Heart left ventricle (tissue), 16 donors: Measurements from ENCODE around the gene CHST11. TPM values are rescaled to one million over a fixed set of nuclear protein-coding genes. Genes with fewer than 3 reads are reported as not detected.
A peak's percentile ranks its signal among the peaks of the same experiment; 100 is the strongest.

Experiments
- ATAC-seq, 4 donors: fragments of 200-7000 bp; cut with Tn5 transposase; one replicate each; pipeline ENCODE4 v1.9.1; 2020 to 2022; ENCODE audit warnings: moderate library complexity in 4 of 4, mild to moderate bottlenecking in 3 of 4, moderate number of reproducible peaks in 1 of 4
- DNase-seq, 5 donors: peaks; one replicate each; pipeline ENCODE4 v3.0.0-alpha.2; 2020
- H3K27ac ChIP-seq, 12 donors: fragments of 200-600 bp; sonication (generic) in 4 of 12; one replicate each; pipeline versions ENCODE4 v1.5.0 to v1.8.0; 2016 to 2022; ENCODE audit warnings: mild to moderate bottlenecking in 2 of 12
- H3K27me3 ChIP-seq, 9 donors: fragments of 200-600 bp; sonication (generic) in 2 of 9; one replicate each; pipeline versions ENCODE4 v1.5.1 to v1.8.0; 2016 to 2022; ENCODE audit warnings: mild to moderate bottlenecking in 3 of 9
- H3K36me3 ChIP-seq, 9 donors: fragments of 200-600 bp; sonication (generic) in 2 of 9; one replicate each; pipeline versions ENCODE4 v1.5.0 to v1.8.0; 2018 to 2022; ENCODE audit warnings: mild to moderate bottlenecking in 2 of 9
- H3K4me1 ChIP-seq, 12 donors: fragments of 200-600 bp; sonication (generic) in 4 of 12; one replicate each; pipeline versions ENCODE4 v1.5.0 to v1.8.0; 2016 to 2022; ENCODE audit warnings: mild to moderate bottlenecking in 3 of 12
- H3K4me3 ChIP-seq, 12 donors: fragments of 200-600 bp; sonication (generic) in 4 of 12; one replicate each; pipeline versions ENCODE4 v1.5.0 to v1.8.0; 2017 to 2022; ENCODE audit warnings: mild to moderate bottlenecking in 9 of 12, moderate library complexity in 4 of 12
- H3K9me3 ChIP-seq, 12 donors: fragments of 200-600 bp; sonication (generic) in 4 of 12; one replicate each; pipeline versions ENCODE4 v1.5.0 to v1.8.0; 2016 to 2022; ENCODE audit warnings: mild to moderate bottlenecking in 1 of 12
- POLR2A ChIP-seq, 2 donors: fragments of 450-650 bp; IDR thresholded peaks; one replicate each; pipeline ENCODE4 v1.6.1; 2017; ENCODE audit warnings: antibody characterized with exemption in 2 of 2, mild to moderate bottlenecking in 2 of 2, moderate library complexity in 2 of 2
- WGBS, 4 donors: extraction: QIAGEN DNeasy Blood & Tissue Kit in 2 of 4; methylation state at CpG; one replicate each; pipeline versions ENCODE4 v1.1.5 to v1.1.7; 2013 to 2018; 5-methylcytosine and 5-hydroxymethylcytosine counted together
- intact Hi-C, 10 donors: fragments of 100-400 bp; cut with DNase I; formaldehyde crosslinking; loops; one replicate each; pipeline versions ENCODE4 v1.11.1 to v1.14.2; 2022
- polyA plus RNA-seq, 2 donors: library from polyadenylated mRNA; stranded (reverse); fragments of 200-250 nt; gene quantifications; one replicate each; pipeline ENCODE4 v1.2.3, GENCODE V29; 2013
- total RNA-seq, 9 donors: library from RNA; depleted of rRNA in 2 of 9; stranded (reverse); fragments of >200 nt in 2 of 9; fragmentation: NEBNext Ultra II Directional in 3 of 9; extraction: Animal tissue kit (Norgen Biotek cat#: 25700) in 3 of 9; gene quantifications; one replicate each; pipeline versions ENCODE4 v1.1.0 to v1.2.4, GENCODE V29; 2016 to 2023
- TF ChIP-seq, protein P1 (sequence below), 12 donors: fragments of 200-600 bp; sonication (generic) in 4 of 12; IDR thresholded peaks; one replicate each; pipeline versions ENCODE4 v1.5.0 to v1.8.0; 2018 to 2022; ENCODE audit warnings: antibody characterized with exemption in 12 of 12, mild to moderate bottlenecking in 5 of 12
- donor health status: ischemic (EF 13 %, LVEDD 7.1; RV severe dilation, severe dysfunction).
- donor health status: healthy with polysubstance abuse.
- donor health status: DM: no; HTN: yes; CAD: no.
- donor health status: DM: no; HTN: no; CAD: no.
- donor health status: ischemic (EF 25% LVEDD 6.9; RV normal size, moderate dysfunction).
- donor health status: ischemic (EF 25% LVEDD 5.7; RV mildly dilated, moderate dysfunction).
- donor health status: healthy.
- donor health status: DM: yes; HTN: yes; CAD: no.
- donor health status: ischemic (EF 35%, LVEDD 5.7; RV mildly dilated, moderate dysfunction).
- donor health status: nonischemic (EF 11% LVEDD 7.7; RV severe dilation, severe dysfunction).
- donor health status: DM: yes; HTN: yes; CAD: no.
- donor health status: PGD.
- donor health status: ischemic (EF 29% LVEDD 5.4; RV normal size, mild dysfunction).
- donor health status: nonischemic (EF 23%, LVEDD 6.1; RV moderate dilation, normal function).

Gene CHST11
- total and polyA plus RNA-seq, 11 donors: 1.1 to 16.9 (median 3.4) TPM

GRCh38 chr12:104790296-104791125 is 333.8 kb downstream of the CHST11 start:
- peak in 4 of 5 donors; percentile 28 to 78 (median 54) for DNase-seq
- Histone ChIP-seq H3K36me3 (no peaks in the 10 kb centered on the region), H3K27ac (no peak overlapping the region), H3K9me3 (no peaks in the 10 kb centered on the region), H3K4me1 (peaks cover 0 to 23% (median 5%) of the 10 kb centered on the region in 12 donors), H3K27me3 (no peaks in the 10 kb centered on the region), H3K4me3 (no peak overlapping the region)
- ATAC-seq: peak in 3 of 4 donors; percentile 52 to 70 (median 53)
- intact Hi-C loops: loop anchor here in 2 of 10 donors (5.0 to 10.0 kb wide), 2 partner anchors 333 to 406 kb away; partner anchors contain the start of gene CHST11 (in 1 of the 2)
- 42 to 47% (median 43%) methylated on average over 19 of the region's 19 CpGs for WGBS, 4 donors
- TF ChIP-seq POLR2A (IDR thresholded peaks at IDR 0.05): no peak
- TF ChIP-seq, protein P1, sequence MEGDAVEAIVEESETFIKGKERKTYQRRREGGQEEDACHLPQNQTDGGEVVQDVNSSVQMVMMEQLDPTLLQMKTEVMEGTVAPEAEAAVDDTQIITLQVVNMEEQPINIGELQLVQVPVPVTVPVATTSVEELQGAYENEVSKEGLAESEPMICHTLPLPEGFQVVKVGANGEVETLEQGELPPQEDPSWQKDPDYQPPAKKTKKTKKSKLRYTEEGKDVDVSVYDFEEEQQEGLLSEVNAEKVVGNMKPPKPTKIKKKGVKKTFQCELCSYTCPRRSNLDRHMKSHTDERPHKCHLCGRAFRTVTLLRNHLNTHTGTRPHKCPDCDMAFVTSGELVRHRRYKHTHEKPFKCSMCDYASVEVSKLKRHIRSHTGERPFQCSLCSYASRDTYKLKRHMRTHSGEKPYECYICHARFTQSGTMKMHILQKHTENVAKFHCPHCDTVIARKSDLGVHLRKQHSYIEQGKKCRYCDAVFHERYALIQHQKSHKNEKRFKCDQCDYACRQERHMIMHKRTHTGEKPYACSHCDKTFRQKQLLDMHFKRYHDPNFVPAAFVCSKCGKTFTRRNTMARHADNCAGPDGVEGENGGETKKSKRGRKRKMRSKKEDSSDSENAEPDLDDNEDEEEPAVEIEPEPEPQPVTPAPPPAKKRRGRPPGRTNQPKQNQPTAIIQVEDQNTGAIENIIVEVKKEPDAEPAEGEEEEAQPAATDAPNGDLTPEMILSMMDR (IDR thresholded peaks at IDR 0.05): peak; percentile 43 to 76 (median 64)

DNA sequence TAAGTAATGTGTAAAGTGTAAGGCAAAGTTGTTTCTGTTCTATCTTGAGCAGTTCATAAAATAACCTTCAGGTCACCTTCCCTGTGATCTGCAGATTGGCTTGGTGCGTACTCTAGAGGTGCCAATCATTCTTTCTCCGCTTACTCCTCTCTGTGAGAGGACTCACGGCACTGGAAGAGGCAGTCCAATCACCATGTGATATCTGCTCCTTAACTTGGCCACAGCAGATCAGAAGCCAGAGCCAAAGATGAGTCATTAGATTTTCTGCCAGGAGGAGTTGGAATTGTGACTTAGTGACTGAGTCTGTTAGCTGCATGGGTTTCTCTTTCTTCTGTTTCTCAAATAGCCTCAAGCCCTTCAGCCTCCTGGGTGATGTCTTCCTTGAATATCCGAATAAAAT is 335.8 kb downstream of the CHST11 start:
- intact Hi-C loops: loop anchor here in 2 of 10 donors (5.0 to 10.0 kb wide), 2 partner anchors 335 to 408 kb away; partner anchors contain the start of gene CHST11 (in 1 of the 2)
- Histone ChIP-seq H3K27me3 (no peaks in the 10 kb centered on the region), H3K4me3 (no peak overlapping the region), H3K9me3 (no peaks in the 10 kb centered on the region), H3K36me3 (no peaks in the 10 kb centered on the region), H3K4me1 (peaks cover 0 to 23% (median 5%) of the 10 kb centered on the region in 12 donors), H3K27ac (no peak overlapping the region)
- WGBS, 4 donors: 55 to 61% (median 58%) methylated on average over 4 of the region's 4 CpGs
- TF ChIP-seq, protein P1 (IDR thresholded peaks at IDR 0.05): no peak
- TF ChIP-seq POLR2A (IDR thresholded peaks at IDR 0.05): no peak
- DNase-seq (peak in 2 of 5 donors; percentile 19 to 31), ATAC-seq (peak; percentile 55 to 89 (median 75))

GRCh38 chr12:104793285-104793684 is 336.5 kb downstream of the CHST11 start:
- Histone ChIP-seq H3K36me3 (no peaks in the 10 kb centered on the region), H3K4me3 (no peak overlapping the region), H3K27me3 (no peaks in the 10 kb centered on the region), H3K4me1 (peaks cover 0 to 23% (median 5%) of the 10 kb centered on the region in 12 donors), H3K9me3 (no peaks in the 10 kb centered on the region), H3K27ac (no peak overlapping the region)
- peak in 2 of 4 donors; percentile 5 to 25 for ATAC-seq
- WGBS, 4 donors: 80 to 90% (median 81%) methylated on average over 3 of the region's 3 CpGs
- peak in 1 of 5 donors; percentile 34 for DNase-seq
- intact Hi-C loops: loop anchor here in 2 of 10 donors (5.0 to 10.0 kb wide), 2 partner anchors 336 to 408 kb away; partner anchors contain the start of gene CHST11 (in 1 of the 2)
- TF ChIP-seq POLR2A (IDR thresholded peaks at IDR 0.05): no peak
- TF ChIP-seq, protein P1 (IDR thresholded peaks at IDR 0.05): no peak

GRCh38 chr12:104793968-104794367 is 337.2 kb downstream of the CHST11 start:
- Histone ChIP-seq H3K36me3 (no peaks in the 10 kb centered on the region), H3K9me3 (no peaks in the 10 kb centered on the region), H3K4me1 (peaks cover 0 to 19% (median 4%) of the 10 kb centered on the region in 12 donors), H3K27me3 (no peaks in the 10 kb centered on the region), H3K4me3 (no peak overlapping the region), H3K27ac (no peak overlapping the region)
- no peak for TF ChIP-seq POLR2A (IDR thresholded peaks at IDR 0.05)
- TF ChIP-seq, protein P1 (IDR thresholded peaks at IDR 0.05): no peak
- DNase-seq (no peak), ATAC-seq (no peak)
- 92 to 97% (median 96%) methylated on average over 1 of the region's 1 CpG for WGBS, 4 donors
- intact Hi-C loops: loop anchor here in 2 of 10 donors (5.0 to 10.0 kb wide), 2 partner anchors 337 to 409 kb away; partner anchors contain the start of gene CHST11 (in 1 of the 2)
